ENCODE measurements around the gene ARL9.

Gene ARL9

DNA sequence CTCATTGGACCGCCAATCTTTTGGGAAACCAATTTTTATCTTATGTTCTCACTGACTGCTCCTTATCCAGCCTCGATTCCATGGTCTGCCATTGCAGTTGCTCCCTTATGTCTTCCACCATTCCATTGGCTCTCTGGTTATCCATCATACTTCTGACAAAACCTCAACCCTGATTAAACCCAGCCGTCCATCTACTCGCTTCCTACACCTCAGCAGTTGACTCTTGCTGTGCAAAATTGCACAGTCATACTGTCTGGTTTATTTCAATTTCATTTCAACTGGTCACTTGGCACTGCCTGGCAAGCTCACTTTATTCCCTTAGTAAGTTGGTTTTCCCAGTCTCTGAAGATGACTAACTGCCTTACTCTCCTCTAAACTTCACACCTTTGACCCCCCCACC lies 26.2 kb downstream of the ARL9 start:
- no peak for DNase-seq

DNA sequence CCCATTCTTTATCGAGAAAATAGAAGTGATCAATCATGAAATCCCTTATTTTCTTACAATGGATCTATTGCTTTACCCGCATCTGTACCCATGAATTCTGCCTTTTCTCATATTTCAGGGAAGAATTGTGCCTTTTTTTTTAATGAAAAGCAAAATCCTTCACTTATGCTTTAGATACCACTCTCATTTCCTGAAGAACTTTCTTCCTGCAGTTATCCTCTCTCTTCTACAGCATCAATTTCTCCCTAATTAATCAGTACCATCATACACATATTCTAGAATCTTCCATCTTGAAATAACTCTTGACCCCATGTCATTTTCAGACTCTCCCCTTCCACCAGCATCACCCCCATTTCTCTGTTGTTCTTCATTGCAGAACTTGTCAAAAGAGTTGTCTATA lies 26.6 kb downstream of the ARL9 start:
- DNase-seq: no peak

DNA sequence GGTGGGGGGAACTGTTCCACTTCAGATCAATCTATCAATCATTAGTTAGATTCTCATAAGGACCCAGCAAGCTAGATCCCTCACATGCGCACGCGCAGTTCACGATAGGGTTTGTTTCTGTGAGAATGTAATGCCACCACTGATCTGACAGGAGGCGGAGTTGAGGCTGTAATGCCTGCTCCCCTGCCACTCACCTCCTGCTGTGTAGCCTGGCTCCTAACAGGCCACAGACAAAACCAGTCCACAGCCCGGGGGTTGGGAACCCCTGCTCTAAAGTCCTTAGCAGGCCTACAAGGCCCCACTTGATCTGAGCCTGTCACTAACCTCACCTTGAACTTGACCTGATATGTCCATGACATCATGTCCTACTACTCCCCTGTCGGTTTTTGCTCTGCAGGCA lies 30.3 kb downstream of the ARL9 start:
- DNase-seq: no peak

DNA sequence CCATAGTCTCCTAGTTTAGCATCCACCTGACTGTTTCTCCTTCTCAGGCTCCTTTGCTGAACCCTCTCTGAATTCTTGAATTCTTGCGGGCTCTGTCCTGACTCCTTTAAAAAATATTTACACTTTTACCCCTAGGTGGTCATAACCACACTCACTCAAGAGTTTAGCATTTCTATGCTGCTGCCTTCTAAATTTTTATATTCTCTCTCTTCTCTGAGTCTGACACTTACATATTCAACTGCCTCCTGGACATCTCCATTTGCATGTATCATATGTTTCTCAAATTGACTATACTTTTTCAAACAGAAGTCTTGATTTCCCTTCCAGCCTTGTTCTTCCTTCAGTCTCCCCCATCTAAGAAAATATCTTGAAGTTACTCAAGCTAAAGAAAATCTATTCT lies 31.6 kb downstream of the ARL9 start:
- no peak for DNase-seq

DNA sequence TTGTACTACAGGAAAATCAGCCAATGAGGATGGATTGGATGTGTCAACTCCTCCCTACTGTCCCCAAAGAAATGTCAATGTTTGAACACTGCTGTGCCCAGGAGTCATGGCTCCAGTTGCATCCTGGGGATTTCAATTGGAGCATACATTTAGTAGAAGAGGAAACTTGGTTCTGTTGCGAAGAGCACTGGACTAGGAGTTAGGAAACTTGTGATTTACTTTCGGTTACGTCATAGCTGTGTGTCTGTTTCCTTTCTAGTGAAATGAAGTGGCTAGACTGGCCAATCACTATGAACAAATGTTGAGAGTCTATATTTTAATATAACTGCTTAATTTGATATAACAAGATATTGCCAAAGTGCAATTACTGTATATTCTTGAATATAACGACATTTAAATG lies 35.2 kb downstream of the ARL9 start:
- no peak for DNase-seq

DNA sequence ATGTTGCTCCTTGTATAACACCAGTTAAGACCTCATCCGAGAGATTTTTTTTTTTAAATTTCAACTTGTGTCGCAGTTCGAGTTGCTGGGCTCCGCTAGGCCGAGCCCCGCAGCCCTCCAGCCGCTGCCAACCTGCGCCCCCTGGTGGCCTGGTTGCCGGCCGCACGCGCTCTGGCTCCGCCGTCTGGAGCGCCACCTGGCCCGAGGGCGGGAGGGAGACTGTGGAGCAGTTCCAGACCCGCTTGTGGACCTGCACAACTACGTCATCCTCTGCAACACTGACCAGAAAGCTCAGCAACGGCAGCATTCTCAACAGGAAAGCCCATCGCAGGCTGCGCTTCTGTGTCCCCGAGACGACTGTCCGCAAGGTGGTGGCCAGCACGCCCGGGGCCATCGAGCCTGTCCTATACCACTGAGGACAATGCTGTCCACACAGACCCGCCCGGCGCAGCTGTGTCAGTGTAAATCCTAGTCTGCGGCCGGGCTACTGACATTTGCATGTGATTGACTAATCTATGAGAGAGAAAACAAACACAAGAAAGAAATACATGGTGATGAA lies 39.1 kb downstream of the ARL9 start:
- peak; percentile 73 for DNase-seq

DNA sequence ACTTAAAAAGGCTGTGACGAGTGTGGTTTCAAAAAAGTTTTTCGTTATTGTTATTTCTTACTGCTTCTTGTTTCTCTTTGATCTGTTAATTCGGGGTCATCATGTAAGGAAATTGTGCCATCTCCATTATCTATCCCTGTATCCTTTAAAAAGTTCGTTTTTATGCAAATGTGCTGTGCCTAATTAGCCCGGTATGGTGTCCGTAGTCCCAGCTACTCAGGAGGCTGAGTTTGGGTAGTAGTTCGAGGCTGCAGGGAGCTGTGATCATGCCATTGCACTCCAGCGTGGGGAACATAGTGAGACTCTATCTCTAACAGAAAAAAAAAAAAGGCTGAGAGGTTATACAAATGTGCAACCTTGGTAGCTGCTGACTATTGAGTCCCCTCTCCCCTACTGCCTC lies 45.1 kb downstream of the ARL9 start:
- DNase-seq: no peak

DNA sequence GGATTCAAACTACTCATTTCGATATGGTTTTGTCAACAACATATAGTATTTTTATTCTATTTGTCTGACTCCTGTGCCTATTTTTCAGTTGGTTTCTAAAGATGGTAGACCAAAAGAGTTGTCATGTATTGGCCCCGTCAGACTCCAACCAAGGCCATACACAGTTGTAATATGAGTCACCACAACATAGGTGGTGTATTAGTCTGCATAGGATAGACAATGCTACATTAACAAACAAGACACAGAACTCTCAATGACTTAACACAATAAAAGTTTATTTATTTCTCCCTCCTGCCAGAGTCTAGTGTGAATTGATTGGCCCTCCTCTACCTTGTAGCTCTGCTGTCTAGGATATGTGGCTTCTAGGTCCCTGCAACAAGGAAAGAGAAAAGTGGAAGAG lies 45.9 kb downstream of the ARL9 start:
- no peak for DNase-seq

DNA sequence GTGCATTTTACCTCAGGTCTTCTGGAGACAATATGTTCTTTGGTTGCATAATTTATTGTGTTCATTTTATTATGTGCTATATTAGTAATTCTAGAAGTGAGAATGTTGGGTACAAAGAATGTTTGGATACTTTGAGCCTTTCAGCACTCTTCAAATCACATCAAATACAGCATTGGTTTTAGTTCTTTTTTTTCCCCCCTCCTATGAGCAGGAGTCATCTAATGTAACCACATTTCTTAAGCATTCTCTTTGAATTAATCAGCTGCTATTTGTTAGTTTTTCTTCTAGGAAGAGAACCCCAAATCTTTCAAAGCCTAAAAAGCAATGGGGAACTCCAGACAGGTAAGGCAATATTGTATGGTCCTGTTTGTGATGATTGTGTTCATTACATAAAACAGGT lies 46.7 kb downstream of the ARL9 start:
- no peak for DNase-seq

DNA sequence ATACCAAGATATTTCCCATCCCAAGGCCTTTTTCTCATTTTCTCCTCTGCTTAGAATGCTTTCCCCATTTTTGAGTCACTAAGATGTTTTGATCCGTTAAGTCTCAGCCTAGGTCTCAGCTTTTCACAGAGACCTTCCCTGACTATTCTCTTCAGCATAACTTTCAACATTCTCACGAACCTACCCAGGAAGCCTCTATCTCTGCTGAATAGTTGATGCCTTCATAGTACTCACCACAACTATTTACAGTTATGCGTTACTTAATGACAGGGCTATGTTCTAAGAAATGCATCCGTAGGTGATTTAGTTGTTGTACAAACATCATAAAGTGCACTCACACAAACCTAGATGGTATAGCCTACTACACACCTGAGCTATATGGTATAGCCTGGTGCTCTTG lies 64.5 kb downstream of the ARL9 start:
- DNase-seq: no peak
